Hepatic stellate cell (primary cell): ENCODE measurements around the gene RPN2.

Source experiments
- DNase-seq: peaks from one replicate; pipeline ENCODE4 v3.0.0; 2011; ENCODE audit warnings: low spot score

The RPN2 gene

DNA sequence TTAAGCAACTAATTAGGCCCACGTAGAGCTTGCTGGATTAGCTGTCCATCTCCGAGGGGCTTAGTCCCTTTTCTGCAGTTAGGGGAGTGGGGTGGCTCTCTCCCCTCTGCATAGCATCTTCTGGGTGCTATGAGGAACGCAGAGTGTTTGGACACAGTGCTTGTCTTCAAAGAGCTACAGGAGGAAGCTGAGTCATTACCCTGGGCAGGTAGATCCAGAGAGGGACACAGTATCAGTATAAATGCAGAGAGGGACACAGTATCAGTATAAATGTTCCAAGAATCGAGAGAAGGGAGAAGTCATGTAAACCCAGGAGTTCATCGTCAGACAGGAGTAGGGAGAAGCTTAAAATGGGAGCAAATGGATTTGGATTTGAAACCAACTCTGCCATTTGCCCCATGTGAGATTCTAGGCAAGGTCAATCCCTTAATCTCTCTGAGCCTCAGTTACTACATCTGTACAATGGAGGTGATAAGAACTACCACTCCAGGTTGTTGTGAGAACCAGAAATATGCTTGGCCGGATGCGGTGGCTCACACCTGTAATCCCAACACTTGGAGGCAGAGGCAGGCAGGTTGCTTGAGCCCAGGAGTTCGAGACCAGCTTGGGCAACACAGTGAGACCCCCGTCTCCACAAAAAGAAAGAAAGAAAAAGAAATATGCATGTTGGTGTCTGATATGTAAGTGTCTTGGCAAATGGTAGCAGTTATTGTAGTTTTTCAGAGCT, 88.0 kb downstream of the RPN2 start:
- no peak for DNase-seq

DNA sequence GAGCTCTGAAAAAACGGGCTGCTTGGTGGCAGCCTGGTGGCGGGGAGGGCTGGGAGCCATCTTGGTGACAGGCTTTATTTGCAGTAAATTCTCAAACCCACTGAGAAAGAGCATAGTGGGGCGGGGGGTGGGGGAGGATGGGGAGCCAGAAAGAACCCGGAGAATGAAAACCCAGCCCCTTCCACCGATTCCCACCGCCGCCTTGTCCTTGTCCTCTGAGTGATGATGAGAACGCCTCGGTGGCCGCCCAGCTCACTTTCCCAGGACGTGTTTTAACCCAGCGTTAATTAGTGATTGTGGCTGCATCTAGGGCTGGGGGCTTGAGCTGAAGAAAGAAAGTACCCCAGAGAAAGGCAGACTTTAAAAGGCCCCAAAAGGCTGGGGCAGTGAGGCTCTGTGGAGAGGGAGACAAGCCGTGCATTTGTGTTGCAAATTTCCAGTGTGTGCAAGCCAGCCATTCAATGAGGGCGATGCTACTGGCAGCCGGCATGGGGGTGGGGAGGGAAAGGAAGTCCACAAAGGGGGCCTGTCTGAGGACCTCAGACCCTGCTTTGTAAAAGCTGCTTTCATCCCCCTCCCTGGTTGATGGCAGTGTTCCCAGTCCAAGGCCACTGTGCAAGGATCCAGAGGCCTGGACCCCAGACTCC, 88.7 kb downstream of the RPN2 start:
- DNase-seq = no peak

DNA sequence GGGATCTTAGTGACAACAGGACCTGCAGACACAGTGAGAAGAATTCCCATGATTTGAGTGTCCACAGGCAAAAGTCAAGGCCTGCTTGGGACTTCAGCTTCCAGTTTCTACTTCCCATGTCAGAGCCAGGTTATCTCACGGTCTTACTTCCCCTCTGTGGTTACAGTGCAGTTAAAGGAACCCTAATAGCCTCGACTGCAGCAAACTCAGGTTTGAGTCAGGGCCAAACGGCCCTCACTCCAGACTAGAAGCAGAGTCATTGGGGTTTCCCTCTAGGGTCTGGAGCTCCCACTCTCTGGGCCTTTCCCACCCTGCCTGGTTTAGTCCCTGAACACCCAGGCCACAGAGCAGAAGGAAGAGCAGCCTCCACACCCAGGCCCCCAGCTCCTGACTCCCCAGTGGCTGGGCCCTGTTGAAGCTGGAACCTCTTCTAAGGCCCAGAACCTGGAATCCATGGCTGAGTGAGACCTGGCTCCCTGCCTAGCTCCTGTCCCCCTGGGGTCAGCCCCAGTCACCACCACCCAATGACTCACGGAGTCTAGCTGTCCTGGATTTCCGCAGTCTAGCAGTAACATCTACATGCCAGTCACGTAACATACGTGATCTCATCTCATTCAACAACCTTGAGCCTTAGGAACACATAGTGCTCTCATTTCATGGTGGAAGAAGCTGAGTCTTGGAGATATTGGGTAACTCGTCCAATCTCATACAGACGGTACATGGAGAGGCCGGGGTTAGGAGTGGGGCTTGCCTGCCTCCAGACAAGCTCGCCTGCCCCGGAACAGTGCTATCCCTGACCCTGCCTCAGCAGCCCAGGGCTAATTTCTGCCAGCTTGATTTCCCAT, 91.7 kb downstream of the RPN2 start:
- DNase-seq = no peak

DNA sequence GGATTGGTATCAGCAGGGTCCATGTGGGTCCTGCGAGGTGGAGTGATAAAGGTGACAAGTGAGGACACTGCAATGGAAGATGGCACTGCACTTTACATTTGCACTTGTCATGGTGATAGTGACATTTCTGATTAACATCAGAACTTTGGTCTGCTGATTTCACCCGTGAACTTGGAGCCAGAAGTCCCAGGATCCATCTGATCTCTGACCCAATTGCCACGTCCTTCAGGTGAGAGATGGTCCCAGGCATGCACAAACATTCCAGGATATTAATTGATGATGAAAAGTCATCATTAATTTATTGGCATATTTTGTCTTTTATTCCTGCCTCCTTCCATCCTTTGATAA, 92.3 kb downstream of the RPN2 start:
- no peak for DNase-seq

DNA sequence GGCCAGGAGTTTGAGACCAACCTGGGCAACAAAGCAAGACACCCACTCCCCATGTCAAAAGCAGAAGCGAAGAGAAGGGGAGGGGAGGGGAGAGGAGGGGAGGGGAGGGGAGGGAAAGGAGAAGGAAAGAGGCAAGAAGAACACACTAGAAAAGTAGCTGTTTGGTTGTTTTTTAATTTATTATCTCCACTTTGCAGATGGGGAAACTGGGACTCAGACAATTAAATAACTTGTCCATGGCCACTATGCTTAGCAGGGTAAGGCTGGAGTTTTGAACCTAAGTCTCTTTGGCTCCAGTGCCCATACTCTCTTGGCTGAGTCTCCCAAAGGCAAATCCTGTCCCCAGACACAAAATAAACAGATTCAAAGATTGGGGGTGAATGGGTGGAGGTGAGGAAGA, 94.9 kb downstream of the RPN2 start:
- DNase-seq = no peak

DNA sequence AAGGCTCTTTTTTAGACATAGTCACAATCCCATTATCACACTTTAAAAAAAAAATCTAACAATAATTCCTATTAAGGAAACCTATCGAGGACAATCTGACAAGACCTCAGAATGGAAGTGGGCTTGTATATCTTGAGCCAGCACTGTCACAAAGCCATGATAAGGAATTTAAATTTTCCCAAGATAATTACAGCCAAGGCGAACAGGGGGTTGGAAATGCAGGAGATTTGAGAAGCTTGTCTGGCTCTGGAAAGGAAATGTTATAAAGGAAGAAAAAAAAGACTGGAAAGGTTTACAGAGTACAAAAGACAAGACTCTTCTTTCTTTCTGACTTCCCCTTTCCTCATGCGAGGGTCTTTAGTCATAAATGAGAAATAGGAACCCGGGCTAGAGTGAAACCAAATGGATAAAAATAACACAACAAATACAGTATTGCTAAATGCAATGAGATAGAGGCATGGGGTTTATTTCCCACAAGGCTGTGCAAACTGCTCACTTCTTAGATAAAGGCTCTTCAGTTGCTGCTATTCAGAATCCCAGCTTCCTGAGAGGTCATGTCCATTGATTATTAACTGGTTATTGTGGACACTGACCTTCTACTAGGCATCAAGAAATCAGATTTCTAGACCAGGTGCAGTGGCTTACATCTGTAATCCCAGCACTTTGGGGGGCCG, 95.9 kb downstream of the RPN2 start:
- DNase-seq = no peak

DNA sequence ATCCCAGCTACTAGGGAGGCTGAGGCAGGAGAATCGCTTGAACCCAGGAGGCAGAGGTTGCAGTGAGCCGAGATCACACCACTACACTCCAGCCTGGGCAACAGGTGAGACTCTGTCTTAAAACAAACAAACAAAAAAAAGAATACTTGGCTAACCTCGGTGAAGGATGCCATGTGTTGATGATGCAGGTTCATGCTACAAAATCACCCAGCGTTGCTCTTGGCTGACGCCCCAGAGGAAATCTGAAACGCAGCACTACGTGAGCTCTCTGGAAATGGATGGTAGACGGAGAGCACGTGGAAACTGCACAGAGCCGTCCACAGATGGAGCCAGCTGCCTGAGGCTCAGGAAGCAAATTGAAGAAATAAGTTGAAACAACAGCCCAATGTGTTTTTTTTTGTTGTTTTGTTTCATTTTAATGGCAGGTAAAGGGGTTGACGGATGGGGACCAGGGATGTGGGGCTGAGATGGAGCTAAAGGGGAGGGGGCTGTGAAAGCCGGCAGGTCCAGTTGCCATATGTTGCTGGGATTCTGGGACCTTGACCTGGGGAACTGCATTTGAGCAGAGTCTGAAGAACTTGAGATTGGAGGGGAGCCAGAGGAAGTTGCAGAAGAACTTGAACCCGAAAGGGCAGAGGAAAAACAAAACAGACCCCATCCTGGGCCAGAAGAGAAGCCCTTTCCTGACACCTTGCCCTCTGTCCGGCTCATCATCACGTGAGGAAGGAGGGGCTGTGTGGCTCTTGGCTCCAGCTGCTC, 97.5 kb downstream of the RPN2 start:
- peak; percentile 63 for DNase-seq

DNA sequence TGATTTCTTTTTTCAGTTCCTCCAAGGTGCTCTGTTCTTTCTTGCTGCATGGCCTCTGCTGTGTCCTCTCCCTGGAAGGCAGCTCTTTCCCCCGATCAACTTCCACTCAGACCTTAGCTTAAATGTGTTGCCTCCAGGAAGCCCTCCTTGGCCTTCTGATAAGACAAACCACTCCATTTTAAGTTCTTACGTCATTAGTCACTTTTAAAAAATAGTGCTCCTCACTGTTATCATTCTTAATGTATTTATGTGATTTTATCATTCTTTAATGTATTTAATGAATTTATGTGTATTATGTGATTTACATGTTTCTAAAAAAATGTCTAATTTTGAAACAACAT, 98.1 kb downstream of the RPN2 start:
- no peak for DNase-seq

- DNase-seq = no peak
Measured at GRCh38 chr20:37278966-37279590, 99.9 kb downstream of the RPN2 start.

DNA sequence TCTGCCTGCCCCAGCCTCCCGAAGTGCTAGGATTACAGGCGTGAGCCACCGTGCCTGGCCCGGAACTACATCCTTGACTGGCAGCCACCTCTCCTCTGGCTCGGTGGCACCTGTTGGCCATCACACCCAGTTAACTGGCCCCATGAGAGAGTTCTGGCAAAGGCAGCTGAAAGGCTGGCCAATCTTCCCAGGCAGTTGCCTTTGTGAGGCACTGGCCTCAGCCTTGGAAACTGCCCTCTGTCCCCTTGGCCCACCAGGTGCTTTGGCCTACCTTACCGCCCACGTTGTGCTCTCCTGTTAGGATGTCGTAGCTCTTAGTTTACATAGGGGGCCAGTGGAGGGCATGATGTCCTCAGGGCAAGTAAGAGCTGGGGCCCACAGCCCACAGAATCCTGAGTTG, 100.7 kb downstream of the RPN2 start:
- no peak for DNase-seq

DNA sequence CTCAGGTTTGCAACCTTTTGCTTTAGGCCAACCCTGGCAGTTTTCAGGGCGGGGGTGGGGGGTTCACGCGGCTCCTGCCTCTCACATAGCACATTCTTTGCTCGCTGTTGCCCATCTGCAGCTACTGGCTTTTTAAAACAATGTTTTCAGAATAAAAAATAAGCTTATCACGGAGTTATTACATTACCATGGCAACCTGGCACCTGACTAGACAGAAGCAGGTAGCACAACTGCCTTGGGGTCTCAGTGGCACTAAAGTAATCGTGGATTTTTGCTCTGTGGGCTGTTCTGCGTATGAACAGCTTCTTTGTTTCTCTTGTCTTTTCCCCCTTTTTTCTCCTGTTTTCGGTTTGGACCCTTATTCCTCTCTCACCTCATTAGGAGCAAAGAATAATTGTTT, 101.3 kb downstream of the RPN2 start:
- no peak for DNase-seq

DNA sequence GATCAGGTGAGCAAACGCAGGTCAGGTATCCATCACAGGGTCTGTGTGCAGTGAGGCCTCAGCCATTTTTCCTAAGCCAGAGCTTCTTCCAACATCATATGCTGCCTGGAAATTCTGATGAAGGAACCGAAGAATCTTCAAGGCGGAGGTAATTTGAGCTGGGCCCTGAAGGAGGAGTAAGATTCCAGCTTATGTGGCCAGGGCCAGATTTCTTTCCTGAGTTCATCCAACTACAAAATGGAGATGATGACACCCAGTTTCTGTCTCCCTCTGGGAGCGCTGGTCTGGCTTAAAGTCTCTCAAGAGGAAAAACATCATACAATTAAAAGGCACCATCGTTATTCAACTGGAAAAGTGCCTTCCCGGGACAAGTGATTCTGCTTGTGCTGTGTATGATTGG, 103.4 kb downstream of the RPN2 start:
- DNase-seq = peak; percentile 75

- no peak for DNase-seq
Measured at GRCh38 chr20:37283530-37284195, 104.5 kb downstream of the RPN2 start.

DNA sequence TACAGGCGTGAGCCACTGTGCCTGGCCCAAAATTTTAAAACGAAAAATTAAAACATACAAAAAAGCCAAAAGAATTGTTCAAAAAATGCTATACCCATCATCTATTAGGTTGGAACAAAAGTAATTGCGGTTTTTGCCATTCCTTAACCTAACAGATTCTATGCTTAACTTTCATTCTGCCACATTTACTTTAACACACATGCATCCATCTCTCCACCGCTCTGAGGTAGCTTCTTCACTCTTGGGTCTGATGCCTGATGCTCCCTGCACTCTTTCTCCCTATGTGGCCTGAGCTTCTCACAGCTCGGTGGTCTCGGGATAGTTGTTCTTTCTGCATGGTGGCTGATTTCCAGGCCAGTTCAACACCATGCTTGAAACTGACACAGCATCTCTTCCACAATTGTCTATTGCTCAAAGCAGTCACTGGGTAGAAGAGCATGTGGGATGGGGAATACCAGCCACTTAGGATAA, 105.6 kb downstream of the RPN2 start:
- DNase-seq = no peak

GRCh38 chr20:37285664-37286374, 106.7 kb downstream of the RPN2 start:
- no peak for DNase-seq

GRCh38 chr20:37288091-37288490, 109.0 kb downstream of the RPN2 start:
- no peak for DNase-seq

DNA sequence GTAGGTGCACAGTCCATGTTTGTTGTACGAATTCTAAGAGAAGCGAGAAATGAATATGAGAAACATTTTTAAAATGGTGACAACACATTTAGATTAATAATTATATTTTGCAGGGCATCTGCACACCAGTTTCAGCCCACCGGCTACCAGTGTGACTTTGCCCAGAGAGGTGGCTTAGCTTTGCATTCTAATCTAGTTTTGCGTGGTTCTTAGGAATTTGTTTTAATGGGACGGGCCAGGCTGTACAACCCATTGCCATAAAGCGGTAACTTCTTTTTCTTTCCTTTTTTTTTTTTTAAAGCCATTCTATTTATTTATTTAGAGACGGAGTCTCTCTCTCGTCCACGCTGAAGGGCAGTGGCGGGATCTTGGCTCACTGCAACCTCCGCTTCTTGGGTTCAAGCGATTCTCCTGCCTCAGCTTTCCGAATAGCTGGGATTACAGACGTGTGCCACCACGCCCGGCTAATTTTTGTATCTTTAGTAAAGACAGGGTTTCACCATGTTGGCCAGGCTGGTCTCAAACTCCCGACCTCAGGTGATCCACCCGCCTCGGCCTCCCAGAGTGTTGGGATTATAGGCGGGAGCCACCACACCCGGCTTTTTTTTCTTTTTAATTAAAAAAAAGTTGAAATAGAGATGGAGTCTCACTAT, 111.2 kb downstream of the RPN2 start:
- no peak for DNase-seq
